ENCODE data around the gene MRPL57.
"Not testable (repeated sequence)": the region's sequence is repeated elsewhere in the genome, so short reads cannot be mapped to it uniquely, and the experiment has no call there.

Gene MRPL57

DNA sequence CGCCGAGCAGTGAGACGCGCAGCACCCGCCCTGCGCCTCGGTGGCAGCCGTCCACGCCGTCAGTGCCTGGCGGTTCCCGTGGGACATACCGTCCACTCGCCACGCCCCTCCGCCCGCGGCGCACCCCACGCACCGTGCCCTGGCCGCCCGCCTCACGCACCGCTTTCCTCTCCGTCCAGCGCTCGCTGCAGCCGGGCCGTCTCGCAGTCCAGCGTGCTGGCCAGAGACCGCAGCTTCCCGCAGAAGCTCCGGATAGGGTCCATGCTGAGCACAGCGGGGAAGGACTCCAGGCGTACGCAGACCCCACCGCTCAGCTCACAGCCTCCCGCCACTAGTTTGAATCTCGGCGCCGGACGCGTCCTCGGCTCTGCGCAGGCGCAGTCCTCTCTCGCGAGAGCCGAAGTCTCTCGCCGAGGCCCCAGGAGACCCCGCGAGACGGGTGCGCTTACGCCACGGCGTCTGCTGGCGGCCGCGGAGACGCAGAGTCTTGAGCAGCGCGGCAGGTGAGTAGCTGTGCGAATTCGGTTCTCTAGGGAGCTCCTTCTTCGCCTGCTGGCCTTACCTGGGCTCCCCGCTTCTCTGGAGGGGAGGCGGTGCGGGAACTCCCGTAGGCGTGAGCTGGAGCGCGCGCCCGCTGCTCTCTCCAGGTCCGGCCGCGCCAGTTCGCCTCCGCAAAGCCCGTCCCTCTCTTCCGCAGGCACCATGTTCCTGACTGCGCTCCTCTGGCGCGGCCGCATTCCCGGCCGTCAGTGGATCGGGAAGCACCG lies at the start of gene MRPL57, which contains the start of gene SKA3:
Gene MRPL57 (plus strand): TSS at position 444 of the 767 bp plus-strand sequence. CDS start 259 bp downstream, at position 703.
Gene SKA3 (minus strand): TSS at position 338 of the 767 bp plus-strand sequence. CDS start 75 bp downstream, at position 263.
- H3K4me3 ChIP-seq (ENCODE audit: low read length): peak within 1 kb of the TSS; percentile 80
- TF ChIP-seq, protein P1, sequence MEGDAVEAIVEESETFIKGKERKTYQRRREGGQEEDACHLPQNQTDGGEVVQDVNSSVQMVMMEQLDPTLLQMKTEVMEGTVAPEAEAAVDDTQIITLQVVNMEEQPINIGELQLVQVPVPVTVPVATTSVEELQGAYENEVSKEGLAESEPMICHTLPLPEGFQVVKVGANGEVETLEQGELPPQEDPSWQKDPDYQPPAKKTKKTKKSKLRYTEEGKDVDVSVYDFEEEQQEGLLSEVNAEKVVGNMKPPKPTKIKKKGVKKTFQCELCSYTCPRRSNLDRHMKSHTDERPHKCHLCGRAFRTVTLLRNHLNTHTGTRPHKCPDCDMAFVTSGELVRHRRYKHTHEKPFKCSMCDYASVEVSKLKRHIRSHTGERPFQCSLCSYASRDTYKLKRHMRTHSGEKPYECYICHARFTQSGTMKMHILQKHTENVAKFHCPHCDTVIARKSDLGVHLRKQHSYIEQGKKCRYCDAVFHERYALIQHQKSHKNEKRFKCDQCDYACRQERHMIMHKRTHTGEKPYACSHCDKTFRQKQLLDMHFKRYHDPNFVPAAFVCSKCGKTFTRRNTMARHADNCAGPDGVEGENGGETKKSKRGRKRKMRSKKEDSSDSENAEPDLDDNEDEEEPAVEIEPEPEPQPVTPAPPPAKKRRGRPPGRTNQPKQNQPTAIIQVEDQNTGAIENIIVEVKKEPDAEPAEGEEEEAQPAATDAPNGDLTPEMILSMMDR (IDR thresholded peaks at IDR 0.05; ENCODE audit: insufficient read depth, low read depth, low read length, missing control alignments): peak; percentile 10
- DNase-seq (ENCODE audit: low read depth): peak; percentile 93

DNA sequence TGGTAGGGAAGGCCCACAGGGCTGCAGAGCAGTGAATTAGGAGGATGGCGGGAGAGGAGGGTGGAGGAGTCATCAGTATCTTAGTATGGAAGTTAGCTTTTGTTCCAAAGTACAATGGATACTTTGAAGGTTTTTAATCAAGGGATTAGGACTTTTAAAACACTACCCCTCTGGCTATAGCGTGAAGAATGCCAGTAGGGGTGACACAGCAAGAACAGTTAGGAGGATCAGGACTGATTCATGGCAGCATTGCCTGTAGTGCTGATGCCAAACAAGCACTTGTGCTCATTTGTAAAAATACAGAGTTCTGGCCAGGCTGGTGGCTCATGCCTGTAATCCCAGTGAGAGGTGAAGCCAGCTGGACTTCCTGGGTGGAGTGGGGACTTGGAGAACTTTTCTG lies 46.3 kb upstream of the MRPL57 start:
- TF ChIP-seq, protein P1 (IDR thresholded peaks at IDR 0.05; ENCODE audit: insufficient read depth, low read depth, low read length, missing control alignments): no peak
- peak; percentile 10 for DNase-seq (ENCODE audit: low read depth)
- no peak overlapping the region for H3K4me3 ChIP-seq (ENCODE audit: low read length)

DNA sequence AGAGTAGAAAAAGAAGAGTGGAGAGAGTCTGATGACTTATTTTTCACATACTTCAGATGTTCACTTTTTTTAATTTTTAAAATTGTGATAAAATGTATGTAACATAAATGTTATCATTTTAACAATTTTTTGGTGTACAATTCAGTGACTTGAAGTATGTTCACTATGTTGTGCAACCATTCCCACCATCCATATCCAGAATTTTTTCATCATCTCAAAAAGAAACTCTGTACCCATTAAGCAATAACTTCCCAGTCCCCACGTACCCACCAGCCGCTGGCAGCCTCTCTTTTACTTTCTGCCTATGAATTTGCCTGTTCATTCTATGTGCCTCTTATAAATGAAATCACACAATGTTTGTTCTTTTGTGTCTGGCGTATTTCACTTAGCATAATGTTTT lies 43.4 kb upstream of the MRPL57 start:
- no peak overlapping the region for H3K4me3 ChIP-seq (ENCODE audit: low read length)
- TF ChIP-seq, protein P1 (IDR thresholded peaks at IDR 0.05; ENCODE audit: insufficient read depth, low read depth, low read length, missing control alignments): no peak
- DNase-seq (ENCODE audit: low read depth): no peak

DNA sequence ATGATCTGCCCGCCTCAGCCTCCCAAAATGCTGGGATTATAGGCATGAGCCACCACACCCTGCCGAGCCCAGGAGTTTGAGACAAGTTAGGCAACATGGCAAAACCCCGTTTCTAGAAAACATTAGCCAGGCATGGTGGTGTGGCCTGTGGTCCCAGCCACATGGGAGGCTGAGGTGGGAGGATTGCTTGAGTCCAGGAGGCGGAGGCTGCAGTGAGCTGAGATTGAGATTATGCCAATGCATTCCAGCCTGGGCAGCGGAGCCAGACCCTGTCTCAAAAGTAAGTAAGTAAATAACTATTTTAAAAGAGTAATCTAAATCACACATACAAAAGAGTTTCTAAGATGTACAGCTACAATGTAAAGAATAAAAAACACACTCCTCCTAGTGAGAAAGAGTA lies 42.0 kb upstream of the MRPL57 start:
- H3K4me3 ChIP-seq (ENCODE audit: low read length): no peak overlapping the region
- no peak for DNase-seq (ENCODE audit: low read depth)
- TF ChIP-seq, protein P1 (IDR thresholded peaks at IDR 0.05; ENCODE audit: insufficient read depth, low read depth, low read length, missing control alignments): no peak

DNA sequence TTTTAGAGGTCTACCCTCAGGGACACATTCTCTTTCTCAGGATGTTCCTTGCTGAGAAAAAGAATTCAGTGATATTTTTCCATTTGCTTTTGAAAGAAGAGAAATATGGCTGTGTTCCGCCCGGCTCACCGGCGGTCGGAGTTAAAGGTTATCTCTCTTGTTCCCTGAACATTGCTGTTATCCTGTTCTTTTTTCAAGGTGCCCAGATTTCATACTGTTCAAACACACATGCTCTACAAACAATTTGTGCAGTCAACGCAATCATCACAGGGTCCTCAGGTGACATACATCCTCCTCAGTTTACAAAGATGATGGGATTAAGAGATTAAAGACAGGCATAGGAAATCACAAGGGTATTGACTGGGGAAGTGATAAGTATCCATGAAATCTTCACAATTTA lies 40.6 kb upstream of the MRPL57 start:
- not testable (repeated sequence) for DNase-seq (ENCODE audit: low read depth); H3K4me3 ChIP-seq (ENCODE audit: low read length)

DNA sequence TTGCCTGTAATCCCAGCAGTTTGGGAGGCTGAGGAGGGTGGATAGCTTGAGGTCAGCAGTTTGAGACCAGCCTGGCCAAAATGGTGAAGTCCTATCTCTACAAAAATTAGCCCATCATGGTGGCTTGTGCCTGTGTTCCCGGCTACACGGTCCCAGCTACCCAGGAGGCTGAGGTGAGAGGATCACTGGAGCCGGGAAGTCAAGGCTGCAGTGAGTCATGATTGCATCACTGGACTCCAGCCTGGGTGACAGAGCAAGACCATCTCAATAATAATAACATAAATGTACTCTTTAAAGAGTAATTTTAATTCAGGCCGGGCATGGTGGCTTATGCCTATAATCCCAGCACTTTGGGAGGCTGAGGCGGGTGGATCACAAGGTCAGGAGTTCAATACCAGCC lies 38.8 kb upstream of the MRPL57 start:
- no peak overlapping the region for H3K4me3 ChIP-seq (ENCODE audit: low read length)
- TF ChIP-seq, protein P1 (IDR thresholded peaks at IDR 0.05; ENCODE audit: insufficient read depth, low read depth, low read length, missing control alignments): no peak
- peak; percentile 47 for DNase-seq (ENCODE audit: low read depth)

DNA sequence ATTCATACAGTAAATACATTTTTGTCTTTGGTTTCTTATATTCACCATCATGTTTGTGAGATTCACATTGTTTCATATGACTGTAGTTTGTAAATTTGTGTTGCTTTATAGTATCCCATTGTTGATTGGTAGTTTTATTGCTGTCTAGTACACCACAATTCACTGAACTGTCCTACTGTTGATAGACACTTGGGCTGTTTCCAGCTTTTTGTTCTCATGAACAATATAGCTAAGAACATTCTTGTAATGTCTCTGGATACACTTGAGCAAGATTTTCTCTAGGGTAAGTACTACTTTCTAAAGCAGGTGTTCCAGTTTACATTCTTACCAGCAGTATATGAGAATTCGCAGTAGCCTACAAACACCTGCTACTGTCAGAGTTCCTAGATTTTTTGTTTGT lies 37.9 kb upstream of the MRPL57 start:
- H3K4me3 ChIP-seq (ENCODE audit: low read length): no peak overlapping the region
- peak; percentile 4 for DNase-seq (ENCODE audit: low read depth)
- TF ChIP-seq, protein P1 (IDR thresholded peaks at IDR 0.05; ENCODE audit: insufficient read depth, low read depth, low read length, missing control alignments): no peak

All from epithelial cell of esophagus (primary cell).